Globus pallidus (tissue), 1 donor: ENCODE measurements around the gene DYNLT2B.
"Not testable (repeated sequence)": the region's sequence is repeated elsewhere in the genome, so short reads cannot be mapped to it uniquely, and the experiment has no call there.

Source experiments
- DNase-seq: peaks from one replicate; pipeline ENCODE4 v3.0.0-alpha.2; 2015; ENCODE audit warnings: low spot score

Gene DYNLT2B

GRCh38 chr3:196272826-196273225 is 45.2 kb downstream of the DYNLT2B start:
- no peak for DNase-seq

DNA sequence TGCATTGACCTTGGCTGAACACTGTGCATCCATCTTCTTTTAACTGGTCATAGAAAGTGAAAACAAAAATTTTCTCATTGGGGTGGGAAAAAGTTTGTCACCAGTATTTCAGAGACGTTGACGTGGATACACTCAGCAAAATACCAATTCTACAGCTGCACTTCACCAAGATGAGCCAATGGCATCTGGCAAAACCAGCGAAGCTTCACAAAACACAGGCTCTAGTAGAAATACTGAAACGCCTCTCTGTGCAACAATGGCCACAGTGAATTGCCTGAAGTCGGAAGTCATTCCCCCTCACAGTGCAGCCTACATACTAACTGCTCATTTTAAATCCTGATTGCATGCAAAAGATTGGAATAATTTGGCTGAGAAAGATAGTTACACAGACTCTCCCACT is 47.5 kb downstream of the DYNLT2B start:
- peak; percentile 34 for DNase-seq

- DNase-seq: no peak
These were observed 49.5 kb downstream of the DYNLT2B start for GRCh38 chr3:196268284-196269163.

- no peak for DNase-seq
These were observed 54.2 kb downstream of the DYNLT2B start for GRCh38 chr3:196263819-196264218.

GRCh38 chr3:196260784-196261183 is 57.3 kb downstream of the DYNLT2B start:
- DNase-seq: no peak

DNA sequence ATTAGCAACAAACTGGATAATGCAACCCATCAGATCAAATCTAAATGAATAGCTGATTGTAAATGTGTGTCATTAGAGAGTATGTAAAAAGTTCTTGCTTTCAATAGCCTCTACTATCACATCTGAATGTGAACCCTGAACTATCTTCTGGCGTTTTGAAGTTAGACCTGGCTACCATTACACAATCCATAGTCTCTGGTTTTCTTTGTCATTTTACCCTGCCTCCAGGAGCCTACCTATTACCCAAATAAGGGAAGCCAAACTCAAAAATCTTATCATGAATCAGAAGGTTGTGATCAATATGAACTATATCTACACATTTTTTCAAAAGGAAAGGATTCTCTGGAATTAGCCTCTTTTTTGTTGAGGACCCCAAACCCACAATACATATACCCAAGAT is 62.3 kb downstream of the DYNLT2B start:
- no peak for DNase-seq

DNA sequence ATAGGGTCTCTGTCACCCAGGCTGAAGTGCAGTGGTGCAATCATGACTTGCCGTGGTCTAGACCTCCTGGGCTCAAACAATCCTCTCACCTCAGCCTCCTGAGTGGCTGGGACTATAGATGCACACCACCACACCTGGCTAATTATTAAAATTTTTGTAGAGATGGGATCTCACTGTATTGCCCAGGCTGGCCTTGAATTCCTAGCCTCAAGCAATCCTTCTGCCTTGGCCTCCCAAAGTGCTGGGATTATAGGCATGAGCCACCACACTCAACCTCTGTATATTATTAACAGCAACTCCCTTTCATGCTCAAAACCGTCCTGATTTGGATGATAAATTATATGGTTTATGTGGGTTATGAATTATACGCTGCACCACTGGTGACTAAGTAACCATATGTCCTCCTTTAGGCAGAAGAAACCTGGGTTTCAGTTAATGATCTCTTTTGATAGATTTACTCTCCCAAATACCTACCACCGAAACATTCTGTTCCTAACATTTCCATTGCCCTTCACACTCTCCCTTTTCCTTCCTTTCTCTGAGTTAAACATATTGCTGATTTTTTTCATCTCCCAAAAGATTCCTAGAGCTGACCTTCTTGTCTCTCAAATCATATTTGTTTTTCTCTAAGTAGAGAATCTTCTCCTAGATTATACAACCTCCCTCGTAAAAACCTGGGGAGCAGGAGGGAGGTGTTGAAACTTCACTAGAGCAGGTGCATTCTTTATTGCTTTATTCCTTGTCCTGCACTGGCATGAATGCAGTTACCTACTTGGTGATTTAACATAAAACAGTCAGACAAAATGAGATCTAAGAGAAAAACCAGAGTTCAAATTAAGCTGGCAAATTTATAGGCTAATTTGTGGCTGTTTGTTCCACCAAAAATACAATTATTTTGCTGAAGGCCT is 63.4 kb downstream of the DYNLT2B start:
- DNase-seq: no peak

DNA sequence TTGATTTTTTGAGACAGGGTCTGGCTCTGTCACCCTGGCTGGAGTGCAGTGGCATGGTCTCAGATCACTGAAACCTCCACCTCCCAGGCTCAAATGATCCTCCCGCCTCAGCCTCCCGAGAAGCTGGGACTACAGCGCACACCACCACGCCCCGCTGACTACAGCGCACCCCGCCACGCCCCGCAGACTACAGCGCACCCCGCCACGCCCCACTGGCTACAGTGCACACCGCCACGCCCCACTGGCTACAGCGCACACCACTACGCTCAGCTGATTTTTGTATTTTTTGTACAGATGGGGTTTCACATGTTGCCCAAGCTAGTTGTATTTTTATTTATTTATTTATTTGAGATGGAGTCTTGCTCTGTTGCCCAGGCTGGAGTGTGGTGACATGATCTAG is 66.1 kb downstream of the DYNLT2B start:
- DNase-seq: no peak

DNA sequence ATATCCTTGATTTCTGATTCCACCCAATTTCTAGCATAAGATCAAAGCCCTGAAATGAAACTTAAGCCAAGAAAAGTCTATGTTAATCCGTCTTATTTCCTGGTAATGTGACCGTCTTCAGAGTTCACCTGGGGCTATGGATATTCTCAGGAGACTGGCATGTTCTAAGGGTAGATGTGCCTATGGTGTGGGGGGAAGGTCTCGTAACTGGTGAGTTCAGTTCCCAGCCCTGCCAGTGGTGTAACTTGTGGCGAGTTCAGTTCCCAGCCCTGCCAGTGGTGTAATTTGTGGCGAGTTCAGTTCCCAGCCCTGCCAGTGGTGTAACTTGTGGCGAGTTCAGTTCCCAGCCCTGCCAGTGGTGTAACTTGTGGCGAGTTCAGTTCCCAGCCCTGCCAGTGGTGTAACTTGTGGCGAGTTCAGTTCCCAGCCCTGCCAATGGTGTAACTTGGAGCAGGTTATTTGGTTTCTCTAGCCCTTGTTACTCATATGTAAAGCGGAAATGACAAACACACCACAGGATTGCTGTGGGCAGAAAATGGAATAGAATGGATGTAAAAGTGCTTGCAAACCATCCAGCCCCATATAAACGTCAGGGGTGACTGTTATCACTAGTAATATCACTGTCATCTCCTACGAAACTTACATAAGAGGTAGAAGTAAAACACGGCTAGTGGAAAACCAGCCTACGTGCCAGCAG is 71.3 kb downstream of the DYNLT2B start:
- no peak for DNase-seq

GRCh38 chr3:196244166-196244565 is 73.9 kb downstream of the DYNLT2B start:
- DNase-seq: not testable (repeated sequence)

DNA sequence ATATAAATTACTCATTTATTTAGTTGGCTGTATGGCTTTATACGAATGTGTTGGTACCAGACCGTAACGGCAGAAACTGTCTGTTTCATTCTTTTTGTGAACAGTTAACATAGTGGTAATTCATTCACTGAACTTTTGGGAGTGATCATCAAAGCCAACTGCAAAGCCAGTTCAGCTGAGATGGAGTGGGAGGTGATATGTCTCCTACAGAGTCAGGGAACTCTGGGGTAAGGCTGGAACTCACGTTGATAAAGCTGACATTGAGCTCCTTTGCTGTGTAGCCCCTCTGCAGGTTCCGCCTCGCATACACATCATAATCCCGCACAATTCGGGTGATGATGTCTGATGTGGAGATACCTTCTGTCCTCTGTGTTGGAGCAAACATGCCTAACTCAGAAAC is 76.3 kb downstream of the DYNLT2B start:
- DNase-seq: no peak
